ENCODE measurements around the gene PRPSAP1.

Gene PRPSAP1

DNA sequence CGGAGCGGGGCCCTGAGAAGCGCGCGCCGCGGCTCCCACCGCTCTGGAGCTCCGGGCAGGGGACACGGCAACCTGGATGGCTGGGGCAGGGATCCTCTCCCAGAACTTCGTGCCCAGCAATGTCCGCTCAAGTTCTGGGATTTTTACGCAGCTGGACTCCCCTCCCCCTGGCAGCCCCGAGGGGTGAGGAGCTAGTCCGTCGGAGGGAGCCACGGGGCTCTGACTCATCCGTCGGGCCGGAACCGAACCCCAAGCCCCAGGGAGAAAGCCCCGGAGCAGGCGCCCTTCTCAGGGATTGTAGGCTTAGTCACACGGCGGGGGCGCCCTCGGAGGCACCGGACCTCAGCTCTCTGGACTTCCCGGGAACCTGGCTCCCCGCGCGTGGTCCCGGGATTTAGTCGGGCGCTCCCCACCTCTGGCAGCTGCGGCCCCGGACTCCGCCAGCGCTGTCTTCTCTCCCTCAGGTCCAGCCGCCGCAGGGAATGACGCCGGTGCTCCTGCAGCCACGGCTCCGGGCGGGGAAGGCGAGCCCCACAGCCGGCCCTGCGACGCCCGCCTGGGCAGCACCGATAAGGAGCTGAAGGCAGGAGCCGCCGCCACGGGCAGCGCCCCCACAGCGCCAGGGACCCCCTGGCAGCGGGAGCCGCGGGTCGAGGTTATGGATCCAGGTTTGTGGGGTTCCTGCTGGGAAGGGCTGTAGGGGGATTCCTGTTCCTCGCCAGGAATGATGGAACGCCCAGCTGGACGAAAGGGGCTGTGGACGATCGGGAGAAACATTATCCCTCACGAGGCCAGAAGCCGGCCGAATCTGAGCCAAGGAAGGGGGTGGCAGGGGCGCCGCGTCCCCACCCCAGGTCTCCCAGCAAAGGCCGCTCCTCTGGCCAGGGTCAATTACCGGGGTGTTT is 31.5 kb upstream of the PRPSAP1 start (continued):
- TF ChIP-seq, protein P1, sequence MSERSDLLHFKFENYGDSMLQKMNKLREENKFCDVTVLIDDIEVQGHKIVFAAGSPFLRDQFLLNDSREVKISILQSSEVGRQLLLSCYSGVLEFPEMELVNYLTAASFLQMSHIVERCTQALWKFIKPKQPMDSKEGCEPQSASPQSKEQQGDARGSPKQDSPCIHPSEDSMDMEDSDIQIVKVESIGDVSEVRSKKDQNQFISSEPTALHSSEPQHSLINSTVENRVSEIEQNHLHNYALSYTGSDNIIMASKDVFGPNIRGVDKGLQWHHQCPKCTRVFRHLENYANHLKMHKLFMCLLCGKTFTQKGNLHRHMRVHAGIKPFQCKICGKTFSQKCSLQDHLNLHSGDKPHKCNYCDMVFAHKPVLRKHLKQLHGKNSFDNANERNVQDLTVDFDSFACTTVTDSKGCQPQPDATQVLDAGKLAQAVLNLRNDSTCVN (tag by site-specific recombination; optimal IDR thresholded peaks at IDR 0.05), result peak; percentile 62
- TF ChIP-seq ZNF629 (tag by site-specific recombination; IDR thresholded peaks at IDR 0.05) (0 out of 2 replicates have a peak, but pooled peaks have one; percentile 6), HOXC10 (CRISPR knock-in tag; IDR thresholded peaks at IDR 0.05) (0 out of 2 replicates have a peak, but pooled peaks have one; percentile 8), ZNF777 (tag by site-specific recombination; IDR thresholded peaks at IDR 0.05; ENCODE audit: borderline replicate concordance) (peak; percentile 25; the same call in 1 of the 2 replicates)

DNA sequence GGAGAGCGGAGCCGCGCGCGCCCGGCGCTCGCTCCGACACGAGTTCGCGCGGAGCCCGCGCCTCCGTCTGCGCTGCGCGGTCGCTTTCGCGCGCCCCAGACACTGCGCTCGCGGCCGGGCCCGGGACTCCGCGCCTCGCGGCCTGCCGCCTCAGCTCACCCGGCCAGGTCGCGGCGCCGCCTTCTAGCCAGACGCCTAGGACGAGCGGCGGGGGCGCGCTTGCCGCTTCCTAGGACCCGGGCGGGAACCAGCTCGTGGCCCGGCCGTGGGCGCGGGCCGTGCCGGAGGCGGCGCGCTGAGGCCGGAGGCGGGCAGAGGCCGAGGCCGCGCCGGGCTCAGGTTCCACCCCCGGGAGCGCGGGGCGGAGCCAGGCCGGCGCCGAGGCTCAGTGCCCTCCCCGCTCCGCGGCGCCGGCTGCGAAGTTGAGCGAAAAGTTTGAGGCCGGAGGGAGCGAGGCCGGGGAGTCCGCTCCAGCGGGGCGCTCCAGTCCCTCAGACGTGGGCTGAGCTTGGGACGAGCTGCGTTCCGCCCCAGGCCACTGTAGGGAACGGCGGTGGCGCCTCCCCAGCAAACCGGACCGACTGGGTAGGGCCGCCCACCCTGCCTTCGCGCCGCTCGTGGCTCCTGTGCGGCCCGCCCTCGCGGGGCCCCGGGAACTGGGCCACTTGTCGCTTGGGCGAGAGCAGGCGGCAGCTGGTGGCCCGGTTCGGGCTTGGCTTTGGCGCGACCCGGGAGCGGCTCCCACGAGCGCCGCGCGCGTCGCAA is 30.7 kb upstream of the PRPSAP1 start, which contains the start of gene SPHK1:
Gene SPHK1, plus strand, starts transcription at position 388 of the 765 bp plus-strand sequence. CDS start 1,036 bp downstream, outside the sequence.
- no peaks in the 10 kb centered on the region for H3K9me3 ChIP-seq (ENCODE audit: control insufficient read depth, insufficient read depth, low read depth, low read length)
- POLR2A ChIA-PET, result interaction anchor here (0.6 to 4.0 kb wide), 9 partner anchors 9 to 1574 kb away, joined by 3 to 51 read pairs (median 3); partner anchors contain the start of genes PRPSAP1 and TNRC6C
- TF ChIP-seq ZNF341 (tag by site-specific recombination; IDR thresholded peaks at IDR 0.05; ENCODE audit: low read depth) (peak; percentile 81), ZNF677 (tag by site-specific recombination; IDR thresholded peaks at IDR 0.05) (0 out of 2 replicates have a peak, but pooled peaks have one; percentile 4), ZNF292 (tag by site-specific recombination; IDR thresholded peaks at IDR 0.05; ENCODE audit: borderline replicate concordance, low read depth) (no peak), ZNF404 (tag by site-specific recombination; IDR thresholded peaks at IDR 0.05) (no peak), ZNF624 (tag by site-specific recombination; IDR thresholded peaks at IDR 0.05) (no peak), ZNF514 (tag by site-specific recombination; IDR thresholded peaks at IDR 0.05) (no peak), SP2 (tag by site-specific recombination; IDR thresholded peaks at IDR 0.05) (peak; percentile 77), ZNF302 (tag by site-specific recombination; IDR thresholded peaks at IDR 0.05; ENCODE audit: low read depth) (no peak), ZNF76 (tag by site-specific recombination; IDR thresholded peaks at IDR 0.05; ENCODE audit: borderline replicate concordance, low read depth) (peak; percentile 37; the same call in 1 of the 2 replicates), EGR2 (tag by site-specific recombination; IDR thresholded peaks at IDR 0.05; ENCODE audit: low read depth) (peak; percentile 67; the same call in 1 of the 2 replicates), ZNF670 (tag by site-specific recombination; IDR thresholded peaks at IDR 0.05; ENCODE audit: low read depth) (no peak), ZNF843 (tag by site-specific recombination; IDR thresholded peaks at IDR 0.05) (0 out of 2 replicates have a peak, but pooled peaks have one; percentile 20), KLF7 (tag by site-specific recombination; IDR thresholded peaks at IDR 0.05; ENCODE audit: borderline replicate concordance) (no peak), ZNF202 (tag by site-specific recombination; IDR thresholded peaks at IDR 0.05; ENCODE audit: borderline replicate concordance) (no peak)
- TF ChIP-seq, protein P2, sequence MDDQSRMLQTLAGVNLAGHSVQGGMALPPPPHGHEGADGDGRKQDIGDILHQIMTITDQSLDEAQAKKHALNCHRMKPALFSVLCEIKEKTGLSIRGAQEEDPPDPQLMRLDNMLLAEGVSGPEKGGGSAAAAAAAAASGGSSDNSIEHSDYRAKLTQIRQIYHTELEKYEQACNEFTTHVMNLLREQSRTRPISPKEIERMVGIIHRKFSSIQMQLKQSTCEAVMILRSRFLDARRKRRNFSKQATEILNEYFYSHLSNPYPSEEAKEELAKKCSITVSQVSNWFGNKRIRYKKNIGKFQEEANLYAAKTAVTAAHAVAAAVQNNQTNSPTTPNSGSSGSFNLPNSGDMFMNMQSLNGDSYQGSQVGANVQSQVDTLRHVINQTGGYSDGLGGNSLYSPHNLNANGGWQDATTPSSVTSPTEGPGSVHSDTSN (CRISPR knock-in tag; IDR thresholded peaks at IDR 0.05), result peak; percentile 65
- TF ChIP-seq, protein P3, sequence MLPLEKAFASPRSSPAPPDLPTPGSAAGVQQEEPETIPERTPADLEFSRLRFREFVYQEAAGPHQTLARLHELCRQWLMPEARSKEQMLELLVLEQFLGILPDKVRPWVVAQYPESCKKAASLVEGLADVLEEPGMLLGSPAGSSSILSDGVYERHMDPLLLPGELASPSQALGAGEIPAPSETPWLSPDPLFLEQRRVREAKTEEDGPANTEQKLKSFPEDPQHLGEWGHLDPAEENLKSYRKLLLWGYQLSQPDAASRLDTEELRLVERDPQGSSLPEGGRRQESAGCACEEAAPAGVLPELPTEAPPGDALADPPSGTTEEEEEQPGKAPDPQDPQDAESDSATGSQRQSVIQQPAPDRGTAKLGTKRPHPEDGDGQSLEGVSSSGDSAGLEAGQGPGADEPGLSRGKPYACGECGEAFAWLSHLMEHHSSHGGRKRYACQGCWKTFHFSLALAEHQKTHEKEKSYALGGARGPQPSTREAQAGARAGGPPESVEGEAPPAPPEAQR (tag by site-specific recombination; IDR thresholded peaks at IDR 0.05), result no peak
- TF ChIP-seq, protein P4, sequence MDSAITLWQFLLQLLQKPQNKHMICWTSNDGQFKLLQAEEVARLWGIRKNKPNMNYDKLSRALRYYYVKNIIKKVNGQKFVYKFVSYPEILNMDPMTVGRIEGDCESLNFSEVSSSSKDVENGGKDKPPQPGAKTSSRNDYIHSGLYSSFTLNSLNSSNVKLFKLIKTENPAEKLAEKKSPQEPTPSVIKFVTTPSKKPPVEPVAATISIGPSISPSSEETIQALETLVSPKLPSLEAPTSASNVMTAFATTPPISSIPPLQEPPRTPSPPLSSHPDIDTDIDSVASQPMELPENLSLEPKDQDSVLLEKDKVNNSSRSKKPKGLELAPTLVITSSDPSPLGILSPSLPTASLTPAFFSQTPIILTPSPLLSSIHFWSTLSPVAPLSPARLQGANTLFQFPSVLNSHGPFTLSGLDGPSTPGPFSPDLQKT (IDR thresholded peaks at IDR 0.05; ENCODE audit: borderline replicate concordance, low read depth, low read length), result no peak
- TF ChIP-seq, protein P5, sequence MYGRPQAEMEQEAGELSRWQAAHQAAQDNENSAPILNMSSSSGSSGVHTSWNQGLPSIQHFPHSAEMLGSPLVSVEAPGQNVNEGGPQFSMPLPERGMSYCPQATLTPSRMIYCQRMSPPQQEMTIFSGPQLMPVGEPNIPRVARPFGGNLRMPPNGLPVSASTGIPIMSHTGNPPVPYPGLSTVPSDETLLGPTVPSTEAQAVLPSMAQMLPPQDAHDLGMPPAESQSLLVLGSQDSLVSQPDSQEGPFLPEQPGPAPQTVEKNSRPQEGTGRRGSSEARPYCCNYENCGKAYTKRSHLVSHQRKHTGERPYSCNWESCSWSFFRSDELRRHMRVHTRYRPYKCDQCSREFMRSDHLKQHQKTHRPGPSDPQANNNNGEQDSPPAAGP (tag by site-specific recombination; IDR thresholded peaks at IDR 0.05), result peak; percentile 53; the same call in 1 of the 2 replicates
- TF ChIP-seq, protein P6, sequence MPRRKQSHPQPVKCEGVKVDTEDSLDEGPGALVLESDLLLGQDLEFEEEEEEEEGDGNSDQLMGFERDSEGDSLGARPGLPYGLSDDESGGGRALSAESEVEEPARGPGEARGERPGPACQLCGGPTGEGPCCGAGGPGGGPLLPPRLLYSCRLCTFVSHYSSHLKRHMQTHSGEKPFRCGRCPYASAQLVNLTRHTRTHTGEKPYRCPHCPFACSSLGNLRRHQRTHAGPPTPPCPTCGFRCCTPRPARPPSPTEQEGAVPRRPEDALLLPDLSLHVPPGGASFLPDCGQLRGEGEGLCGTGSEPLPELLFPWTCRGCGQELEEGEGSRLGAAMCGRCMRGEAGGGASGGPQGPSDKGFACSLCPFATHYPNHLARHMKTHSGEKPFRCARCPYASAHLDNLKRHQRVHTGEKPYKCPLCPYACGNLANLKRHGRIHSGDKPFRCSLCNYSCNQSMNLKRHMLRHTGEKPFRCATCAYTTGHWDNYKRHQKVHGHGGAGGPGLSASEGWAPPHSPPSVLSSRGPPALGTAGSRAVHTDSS (tag by site-specific recombination; IDR thresholded peaks at IDR 0.05), result no peak

More for the DNA sequence above, 30.7 kb upstream of the PRPSAP1 start, which contains the start of gene SPHK1:
- peak within 1 kb of the TSS; percentile 54 for H3K4me3 ChIP-seq (ENCODE audit: low read depth, low read length)
- peak within 1 kb of the TSS; percentile 77; the same call in 1 of the 2 replicates for H3K27ac ChIP-seq (ENCODE audit: extremely low read depth, low read depth, low read length)
- CTCF ChIA-PET, result interaction anchor here (0.6 to 4.7 kb wide), 18 partner anchors 9 to 419 kb away, joined by 3 to 68 read pairs (median 4); partner anchors contain the start of gene PRPSAP1
- H3K4me1 ChIP-seq (ENCODE audit: control insufficient read depth, insufficient read depth, low read length), result peaks cover 8% of the 10 kb centered on the region; the same call in 1 of the 2 replicates
- H3K36me3 ChIP-seq (ENCODE audit: control insufficient read depth in 2 of 2, insufficient read depth in 1 of 2, low read length in 2 of 2), result peaks cover 0 to 21% of the 10 kb centered on the region in 2 experiments; a peak in 2 of 3 replicates

Measured in HEK293 (cell line).